GM04503 (cell line): Measurements from ENCODE around the gene SGSM1.

Source experiments
- DNase-seq: peaks from one replicate; pipeline ENCODE4 v3.0.0-alpha.2; 2012; ENCODE audit warnings: low read depth

The SGSM1 gene

DNA sequence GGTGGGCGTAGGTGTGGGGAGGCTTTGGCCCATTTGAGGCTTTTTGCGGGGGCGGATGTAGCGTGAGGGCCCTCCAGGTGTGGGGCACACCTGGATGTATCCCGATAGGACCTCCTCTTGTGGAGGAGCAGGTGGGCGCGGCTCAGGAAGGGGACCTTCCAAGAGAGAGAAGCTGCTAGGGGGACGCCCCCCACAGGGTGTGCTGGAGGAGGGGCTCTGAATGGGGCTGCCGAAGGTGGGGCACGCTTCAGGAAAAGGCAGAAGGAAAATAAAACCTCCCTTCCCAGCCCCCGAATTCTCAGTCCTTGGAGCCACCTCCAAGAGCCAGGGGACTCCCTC, 621 bp downstream of the SGSM1 start:
- no peak for DNase-seq

DNA sequence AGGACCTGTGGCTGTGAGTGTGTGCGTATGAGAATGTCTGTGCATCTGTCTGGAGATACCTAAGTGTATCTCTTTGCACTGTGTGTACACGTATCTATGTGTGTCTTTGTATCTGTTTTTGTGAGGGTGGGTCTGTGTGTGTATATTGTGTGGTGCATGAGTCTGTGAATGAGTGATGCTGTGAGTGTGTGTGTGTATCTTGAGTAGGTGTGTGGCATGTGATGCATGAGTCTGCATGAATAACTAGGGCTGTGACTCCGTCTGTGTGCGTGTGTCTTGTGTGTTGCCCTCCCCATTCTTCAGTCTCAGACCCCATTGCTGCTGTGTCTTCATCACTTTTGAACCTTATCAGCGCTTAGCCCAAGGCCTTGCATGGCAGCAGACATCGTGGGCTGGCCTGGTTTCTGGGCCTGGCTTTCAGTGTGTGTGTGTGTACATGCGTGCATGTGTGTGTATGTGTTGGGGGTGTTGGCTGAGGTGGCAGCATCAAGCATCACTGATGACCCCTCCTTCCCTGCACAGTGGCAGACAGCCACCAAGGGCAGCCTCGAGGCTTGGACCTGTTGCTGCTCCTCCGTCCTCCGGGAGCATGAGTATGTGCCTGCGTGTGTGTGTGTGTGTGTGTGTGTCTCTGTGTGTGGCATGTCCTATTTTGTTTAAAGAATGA, 1.4 kb downstream of the SGSM1 start:
- DNase-seq: no peak

DNA sequence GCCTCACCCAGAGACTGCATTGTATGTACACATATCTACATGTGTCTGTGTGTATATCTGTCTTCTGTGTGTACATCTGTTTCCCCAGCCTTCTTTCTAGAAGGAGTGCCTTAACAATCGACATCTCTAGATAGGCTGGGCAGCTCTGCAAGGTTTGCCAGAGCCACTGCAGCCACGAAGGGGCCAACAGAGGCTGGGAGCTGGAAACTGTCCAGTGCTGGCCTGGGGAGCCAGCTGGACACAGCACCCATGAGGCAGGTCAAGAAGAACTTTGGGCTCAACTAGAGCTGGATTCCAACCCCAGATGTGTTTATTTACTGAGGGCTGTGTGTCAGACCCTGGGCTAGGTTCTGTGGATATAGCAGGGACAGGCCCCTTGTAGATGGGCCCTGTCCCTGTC, 3.3 kb downstream of the SGSM1 start:
- DNase-seq: no peak

DNA sequence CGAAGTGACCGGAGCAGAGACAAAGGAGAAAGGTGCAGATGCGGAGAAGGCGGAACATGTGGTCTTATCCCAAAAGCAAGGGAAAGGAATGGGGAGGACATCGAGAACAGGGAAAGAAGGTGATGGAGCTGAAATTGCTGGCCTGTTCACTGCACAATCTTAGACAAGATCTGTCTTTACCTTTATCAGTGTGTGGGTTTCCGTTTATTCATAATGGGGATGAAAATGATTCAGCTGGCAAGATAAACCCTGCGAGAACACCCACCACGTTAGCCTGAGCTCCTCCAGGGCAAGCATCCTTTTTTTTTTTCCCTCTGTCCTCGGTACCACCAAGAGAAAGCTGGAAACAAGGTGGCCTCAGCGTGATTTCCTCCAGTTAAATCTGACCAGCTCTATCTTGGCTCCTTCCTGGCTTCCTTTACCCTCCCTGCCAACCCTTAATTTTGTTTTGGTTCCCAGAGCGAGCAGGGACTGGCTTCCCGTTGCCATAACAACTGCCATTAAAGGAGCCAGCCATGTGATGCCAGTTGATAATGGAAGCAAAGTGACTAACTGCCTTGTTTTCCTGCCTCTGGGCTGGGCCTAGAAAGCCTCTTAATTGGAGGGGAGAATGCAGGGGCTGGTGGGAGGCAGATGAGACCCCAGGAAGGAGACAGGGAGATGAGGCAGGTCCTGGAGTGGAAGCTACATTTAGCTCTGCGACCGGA, 4.2 kb downstream of the SGSM1 start:
- no peak for DNase-seq

DNA sequence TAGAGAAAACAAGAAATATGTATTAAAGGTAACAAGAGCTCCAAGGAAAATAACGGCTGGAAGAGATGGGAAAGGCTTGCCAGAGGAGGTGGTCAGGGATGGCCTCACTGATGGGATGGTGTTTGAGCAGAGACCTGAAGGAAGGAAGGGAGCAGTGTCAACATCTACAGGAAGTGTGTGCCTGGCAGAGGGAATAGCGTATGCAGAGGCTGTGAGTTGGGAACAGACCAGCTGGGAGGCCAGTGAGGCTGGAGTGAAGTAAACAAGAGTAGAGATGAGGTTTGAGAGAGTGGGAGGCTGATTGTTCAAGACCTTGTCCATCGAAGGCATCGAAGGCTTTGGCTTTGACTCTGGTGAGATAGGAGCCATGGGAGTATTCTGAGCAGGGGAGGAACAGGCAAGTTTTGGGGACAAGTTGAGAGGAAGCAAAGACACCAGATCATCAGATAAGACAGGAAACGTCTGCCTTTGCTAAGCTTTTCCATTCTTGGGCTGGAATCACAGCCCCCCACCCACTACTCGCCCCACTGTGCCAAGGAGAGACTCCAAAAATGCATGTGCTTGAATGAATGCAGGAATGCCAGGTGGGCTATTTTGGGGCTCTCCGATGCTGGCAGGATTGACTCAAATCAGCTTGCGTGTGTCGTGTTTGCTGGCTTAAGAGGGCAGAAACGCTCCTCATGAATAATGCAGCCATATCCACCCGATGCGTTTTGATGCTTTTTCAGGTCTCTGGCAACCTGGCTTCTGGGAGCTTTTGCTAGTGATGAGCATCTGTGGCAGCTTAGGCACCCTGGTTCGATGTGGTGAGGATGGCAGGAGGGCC, 7.2 kb downstream of the SGSM1 start:
- no peak for DNase-seq

DNA sequence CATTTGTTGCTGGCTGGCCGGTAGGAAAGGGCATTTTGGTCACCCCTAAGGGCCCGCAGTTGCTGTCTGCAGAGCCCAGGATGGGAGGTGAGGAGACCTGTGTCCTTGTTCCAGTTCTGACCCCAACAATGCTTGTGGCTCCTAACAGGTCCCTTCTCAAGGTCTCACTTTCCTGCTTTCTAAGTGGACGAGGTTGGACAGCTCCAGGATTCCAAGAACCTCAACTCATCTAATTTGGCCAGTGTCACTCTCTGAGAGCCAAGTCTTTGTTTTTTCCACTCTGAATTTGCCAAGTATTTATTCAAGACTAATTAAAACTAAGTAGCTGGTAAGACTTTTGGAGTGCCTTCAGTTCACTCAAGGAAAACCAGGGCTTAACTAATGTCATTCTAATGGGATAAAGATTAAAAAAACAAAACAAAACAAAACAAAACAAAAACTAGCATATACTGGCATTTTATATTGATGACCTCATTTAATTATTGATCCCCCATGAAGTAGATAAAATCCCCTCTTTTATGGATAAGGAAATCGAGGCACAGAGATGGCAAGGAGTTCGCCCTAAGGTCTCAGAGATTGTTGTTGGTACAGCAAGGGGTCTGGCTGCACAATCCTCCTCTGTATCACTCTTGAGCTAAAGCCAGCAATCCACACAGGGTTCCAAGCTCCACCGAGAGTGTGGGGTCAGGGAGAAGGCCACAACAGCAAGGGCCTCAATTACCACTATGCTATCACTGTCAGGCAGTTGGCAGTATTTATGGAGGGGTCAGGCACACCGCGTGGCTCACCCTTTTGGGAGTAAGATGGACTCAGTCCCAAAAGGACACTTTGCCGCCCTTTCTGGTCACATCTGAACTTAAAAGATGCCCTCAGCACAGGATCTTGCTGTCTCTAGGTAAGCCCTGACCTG, 8.1 kb downstream of the SGSM1 start:
- no peak for DNase-seq

DNA sequence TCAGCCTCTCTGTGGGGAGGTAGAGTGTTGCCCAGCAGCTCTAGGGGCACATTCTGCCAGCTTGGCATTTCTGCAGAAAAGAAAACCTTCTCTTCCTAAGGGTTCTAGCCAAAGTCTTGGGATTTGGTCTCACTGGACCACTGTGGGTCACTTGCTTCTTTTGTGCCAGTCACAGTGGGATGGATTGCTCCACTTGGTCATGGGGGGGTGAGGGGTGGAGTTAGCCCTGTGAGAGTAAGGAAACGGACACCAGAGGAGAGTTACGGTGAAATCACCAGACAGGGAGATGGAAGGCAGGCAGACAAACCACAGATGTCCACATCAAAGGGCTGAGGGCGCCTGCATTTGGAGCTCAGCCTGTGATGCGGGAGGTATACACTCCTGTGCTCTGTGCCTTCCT, 10.8 kb downstream of the SGSM1 start:
- DNase-seq: no peak

DNA sequence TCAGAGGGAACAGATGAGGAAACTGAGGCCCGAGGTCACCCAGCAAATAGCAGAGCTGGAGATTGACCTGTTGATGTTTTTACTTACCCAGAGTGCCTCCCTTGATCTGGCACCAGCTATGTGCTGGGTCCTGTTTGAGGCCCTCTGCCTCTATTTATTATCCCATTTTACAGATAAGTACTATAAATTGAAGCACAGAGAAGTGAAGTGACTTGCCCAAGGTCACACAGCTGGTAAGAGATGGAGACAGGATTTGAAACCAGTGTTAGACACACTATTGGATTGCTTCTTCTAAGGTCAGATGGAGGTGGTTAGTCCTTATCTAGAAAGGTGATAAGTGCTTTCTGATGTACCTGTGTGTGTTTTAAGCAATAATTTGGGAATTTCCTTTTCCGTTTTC, 13.5 kb downstream of the SGSM1 start:
- DNase-seq: no peak

DNA sequence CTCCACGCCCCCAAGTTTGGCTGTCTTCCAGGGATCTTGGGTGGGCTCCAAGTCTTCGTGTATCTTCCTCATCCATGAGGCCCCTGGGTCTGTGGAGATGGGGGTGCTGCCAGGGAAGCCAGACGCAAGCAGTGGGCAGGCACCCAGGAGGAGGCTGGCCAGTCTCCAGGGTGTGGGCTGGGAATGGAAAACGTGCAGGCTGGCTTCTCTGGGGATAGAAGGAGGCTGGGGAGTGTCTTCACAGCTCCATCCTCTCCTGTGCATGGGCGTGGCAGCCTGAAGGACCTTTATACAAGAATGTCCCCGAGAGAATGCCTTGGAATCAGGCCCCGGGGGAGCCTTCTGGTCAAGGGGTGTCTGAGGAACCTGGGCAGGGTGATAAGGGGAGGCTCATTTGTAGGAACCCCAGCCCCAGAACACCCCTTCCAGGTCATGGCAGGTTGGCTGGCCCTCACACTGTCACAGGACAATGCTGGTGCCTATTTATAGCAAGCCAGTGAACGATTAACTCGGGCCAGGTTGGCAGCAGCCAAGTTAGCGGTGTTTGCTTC, 14.0 kb downstream of the SGSM1 start:
- no peak for DNase-seq

DNA sequence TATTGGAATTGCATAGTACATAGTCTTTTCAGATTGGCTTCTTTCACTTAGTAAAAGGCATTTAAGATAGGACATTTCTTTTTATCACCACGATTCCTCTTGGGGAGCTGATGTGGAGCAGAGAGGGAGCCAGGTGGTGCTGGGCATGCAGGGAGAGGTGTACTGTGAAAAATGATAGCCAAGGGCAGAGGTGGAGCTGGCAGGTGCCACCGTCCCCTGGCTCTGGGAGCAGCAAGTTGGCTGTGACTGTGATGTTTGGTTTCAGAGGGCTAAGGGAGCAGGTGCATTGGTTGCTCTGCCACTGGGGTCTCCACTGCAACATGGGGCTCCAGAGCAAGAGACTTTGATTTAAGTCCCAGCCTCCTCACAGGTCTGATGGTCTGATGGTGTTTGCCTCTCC, 16.5 kb downstream of the SGSM1 start:
- no peak for DNase-seq

DNA sequence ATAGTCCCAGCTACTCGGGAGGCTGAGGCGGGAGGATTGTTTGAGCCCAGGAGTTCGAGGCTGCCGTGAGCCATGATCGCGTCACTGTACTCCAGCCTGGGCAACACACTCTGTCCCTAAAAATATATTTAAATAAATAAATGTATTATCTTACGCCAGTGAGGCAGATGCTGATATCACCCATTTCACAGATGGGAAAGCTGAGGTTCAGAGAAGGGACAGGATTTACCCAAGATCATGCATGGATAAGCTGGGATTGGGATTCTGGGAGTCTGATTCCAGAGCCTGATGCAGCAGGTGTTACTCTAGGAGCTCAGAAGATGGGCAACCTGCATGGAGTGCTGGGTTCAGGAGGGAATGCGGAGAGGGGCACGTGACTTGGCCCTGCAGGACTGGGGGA, 17.8 kb downstream of the SGSM1 start:
- DNase-seq: no peak

DNA sequence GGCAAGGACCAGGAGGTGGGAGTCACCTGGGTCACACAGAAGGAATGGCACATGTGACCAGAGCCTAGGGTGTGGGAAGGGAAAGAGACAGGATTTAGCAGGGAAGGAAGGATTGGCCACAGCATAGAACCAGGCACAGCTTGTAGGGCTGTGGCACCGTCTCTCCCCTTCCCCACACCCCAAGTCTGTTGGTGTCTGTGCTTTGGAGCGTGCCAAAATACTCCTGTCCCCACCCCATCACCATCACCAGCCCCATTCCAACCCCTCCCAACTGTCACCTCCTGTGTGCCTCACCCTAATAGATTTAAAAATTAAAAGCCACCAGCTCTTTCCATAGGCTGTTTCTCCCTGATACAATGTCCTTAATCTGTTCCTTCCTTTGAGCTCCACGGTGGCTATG, 18.2 kb downstream of the SGSM1 start:
- DNase-seq: no peak

DNA sequence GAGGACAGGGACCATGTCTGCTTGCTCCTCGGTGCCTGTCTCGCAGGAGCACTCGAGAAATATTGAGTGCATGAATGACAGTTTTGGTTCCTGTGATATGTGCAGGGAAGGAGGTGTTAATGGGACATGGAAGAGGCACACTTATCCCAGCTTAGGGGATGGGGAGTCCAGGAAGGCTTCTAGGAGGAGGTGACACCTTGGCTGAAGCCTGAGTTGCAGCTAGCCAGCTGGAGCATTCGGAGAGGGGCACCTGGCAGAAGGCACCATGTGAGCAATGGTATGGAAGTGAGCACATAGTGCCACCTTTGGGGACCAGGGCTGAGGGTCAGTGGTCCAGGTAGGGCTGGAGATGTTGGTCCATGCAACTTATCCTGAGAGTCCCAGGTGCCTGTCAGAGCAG, 18.9 kb downstream of the SGSM1 start:
- DNase-seq: no peak

DNA sequence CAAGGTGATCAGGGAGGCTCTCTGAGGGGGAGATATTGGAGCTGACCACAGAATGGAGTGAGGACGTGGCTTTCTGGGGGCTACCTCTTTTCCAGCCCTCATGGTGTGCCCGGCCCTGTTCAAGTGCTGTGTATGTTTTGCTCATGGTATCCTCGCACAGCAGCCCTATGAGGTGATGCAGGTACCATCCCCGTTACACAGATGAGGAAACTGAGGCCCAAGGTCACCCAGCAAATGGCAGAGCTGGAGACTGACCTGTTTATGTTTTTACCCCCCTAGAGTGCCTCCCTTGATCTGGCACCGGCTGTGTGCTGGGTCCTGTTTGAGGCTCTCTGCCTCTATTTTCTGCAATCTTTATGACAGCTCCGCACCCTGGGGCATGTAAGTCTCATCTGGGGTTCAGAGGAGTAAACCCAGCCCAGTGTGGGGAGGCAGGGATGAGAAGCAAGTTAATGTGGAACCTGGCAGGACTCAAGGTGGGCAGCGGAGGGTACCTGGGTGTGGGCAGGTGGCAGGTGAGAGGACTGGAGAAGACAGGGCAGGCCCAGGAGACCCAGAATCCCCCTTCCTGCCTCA, 20.8 kb downstream of the SGSM1 start:
- DNase-seq: no peak

DNA sequence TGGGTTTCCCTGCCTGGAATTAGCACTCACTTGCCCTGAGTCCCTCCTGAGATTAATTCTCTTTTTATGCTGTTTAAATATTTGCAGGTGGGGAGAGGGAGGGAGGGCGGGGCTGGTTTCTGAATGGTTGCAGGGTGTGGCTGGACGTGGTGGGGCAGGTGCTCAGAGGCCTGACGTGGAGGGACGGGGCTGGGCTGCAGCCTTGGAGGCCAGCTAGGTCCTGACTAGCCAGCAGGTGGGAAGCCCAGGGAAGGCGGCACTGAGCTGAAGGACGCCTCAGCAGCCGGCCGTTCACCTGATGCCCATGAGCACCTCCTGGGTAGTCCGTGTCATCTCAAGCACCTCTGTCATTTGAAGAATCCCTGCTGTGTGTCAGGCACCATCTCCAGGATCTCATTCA, 21.3 kb downstream of the SGSM1 start:
- DNase-seq: no peak

DNA sequence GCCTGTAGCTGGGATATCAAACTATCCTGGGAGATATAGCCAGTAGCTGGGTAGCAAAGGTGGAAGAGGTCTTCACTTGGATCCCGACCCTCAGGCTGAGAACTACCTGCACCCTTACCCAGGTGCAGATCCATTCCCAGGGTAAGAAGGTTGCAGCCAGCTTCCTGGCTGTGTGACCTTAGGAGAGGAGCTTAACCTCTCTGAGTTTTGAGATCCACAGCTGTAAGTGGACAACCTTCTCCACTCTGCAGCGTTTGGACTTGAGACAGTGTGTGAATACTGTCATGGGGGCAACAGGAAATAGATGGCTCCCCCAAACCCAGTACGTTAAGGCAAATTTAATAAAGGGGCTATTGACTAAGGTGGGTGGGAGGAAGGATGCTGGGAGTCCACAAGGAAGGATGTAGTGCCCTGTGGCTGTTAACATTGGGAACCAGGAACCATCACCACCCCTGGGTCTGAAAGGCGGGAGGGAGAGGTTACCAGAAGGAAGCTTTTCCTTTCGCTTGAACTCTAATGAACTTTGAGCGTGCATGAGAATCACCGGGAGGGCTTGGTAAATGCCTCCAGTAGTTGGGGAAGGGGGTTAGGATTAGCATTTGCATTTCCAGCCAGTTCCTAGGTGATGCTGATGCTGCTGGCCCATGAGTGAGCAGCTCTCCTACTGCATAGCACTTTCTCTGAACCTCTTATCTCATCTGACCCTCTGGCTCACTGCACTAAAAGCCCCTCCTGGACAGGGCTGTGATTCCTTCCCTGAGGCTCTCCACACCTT, 24.4 kb downstream of the SGSM1 start:
- no peak for DNase-seq

DNA sequence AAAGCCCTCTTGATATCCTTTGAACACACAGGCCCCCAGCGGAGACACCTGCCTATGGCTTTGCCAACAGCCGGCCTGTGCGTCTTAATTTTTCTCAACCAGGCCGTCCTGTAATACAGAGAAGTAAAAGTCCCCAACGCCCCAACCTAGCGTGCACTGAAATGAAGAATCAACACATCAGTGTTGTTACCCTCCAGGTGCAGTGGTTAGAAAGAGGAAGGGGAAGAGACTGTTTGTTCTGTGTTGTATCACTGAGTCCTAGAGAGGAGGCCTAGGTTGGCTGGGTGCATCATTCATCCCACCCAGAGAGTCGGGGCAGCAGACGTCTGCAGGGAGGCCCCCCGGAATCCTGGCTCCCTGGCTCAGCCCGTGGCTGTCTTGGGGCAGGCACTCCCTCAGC, 25.7 kb downstream of the SGSM1 start:
- DNase-seq: no peak

DNA sequence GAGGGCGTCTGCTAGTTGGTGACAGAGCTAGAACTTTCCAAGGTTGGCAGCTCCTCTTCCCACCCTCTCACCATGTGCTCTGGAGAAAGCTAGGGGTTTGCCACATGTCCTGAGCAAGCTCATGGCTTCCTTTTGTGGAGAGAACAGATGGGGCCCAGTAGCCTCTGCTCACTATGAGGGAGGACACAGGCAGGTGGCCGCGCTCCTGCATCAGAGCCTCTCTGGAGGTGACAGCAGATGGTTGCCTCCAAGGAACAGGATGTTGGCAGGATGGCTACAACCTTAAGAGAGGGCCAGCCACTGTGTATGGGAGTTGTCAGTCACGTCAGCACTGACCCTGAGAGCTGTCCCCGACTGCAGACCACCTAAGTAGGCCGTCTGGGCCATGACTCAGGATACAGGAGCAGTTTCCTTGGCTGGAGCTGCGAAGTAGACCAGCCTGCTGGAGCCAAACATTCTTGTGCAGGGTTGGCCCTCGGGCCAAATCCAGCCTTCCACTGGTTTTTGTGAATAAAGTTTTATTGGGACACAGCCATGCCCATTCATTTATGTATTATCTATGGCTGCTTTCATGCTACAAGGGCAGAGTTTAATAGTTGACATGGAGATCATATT, 28.0 kb downstream of the SGSM1 start:
- no peak for DNase-seq

DNA sequence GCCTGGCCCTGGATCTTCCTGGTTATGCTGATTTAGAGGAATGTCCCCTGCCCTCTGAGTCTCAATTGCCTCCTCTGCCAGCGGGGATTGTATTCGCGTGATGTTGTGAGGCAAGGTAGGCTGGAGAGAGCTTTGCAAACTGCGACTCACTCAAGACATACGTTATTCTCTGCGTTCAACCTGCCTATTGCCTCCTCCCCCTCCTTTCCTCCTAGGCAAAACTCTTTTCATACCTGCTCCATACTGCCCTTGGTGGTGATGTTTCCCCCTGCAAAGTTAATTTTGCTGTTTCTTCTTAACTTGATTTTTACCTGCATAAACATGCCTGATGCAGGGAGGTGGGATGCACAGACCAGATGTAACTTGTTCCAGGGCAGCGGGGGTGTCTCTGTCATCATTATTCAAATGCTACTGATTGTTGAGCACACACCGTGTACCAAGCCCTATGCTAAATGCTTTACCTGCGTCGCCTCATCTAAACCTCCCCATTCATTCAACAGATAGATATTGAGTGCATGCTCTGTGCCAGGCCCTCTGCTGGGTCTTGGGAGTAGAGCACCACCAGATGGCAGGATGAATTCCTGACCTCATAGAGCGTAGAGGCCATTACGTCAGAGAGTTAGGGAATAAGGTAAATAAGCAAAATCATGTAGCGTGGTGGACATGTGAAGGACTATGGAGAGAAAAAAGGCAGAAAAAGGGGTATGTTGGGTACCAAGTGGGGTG, 29.0 kb downstream of the SGSM1 start:
- DNase-seq: no peak

DNA sequence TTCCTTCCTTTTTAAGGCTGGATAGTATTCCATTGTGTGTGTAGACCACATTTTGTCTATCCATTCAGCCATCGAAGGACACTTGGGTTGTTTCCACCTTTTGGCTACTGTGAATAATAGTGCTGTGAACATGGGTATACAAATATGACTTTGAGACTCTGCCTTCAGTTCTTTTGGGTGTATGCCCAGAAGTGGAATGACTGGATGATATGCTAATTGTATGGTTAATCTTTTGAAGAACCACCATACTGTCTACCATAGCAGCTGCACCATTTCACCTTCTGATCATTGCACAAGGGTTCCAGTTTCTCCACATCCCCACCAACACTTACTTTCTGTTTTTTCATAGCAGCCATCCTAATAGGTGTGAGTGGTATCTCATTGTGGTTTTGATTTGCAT, 30.3 kb downstream of the SGSM1 start:
- no peak for DNase-seq
